Pancreas (tissue), 10 donors: Measurements from ENCODE around the gene N4BP3. TPM values are rescaled to one million over a fixed set of nuclear protein-coding genes. Genes with fewer than 3 reads are reported as not detected.

Experiments used
- ATAC-seq, 4 donors: fragments of 200-7000 bp; cut with Tn5 transposase; one replicate each; pipeline versions ENCODE4 v1.8.0 to v1.9.1; 2020; ENCODE audit warnings: mild to moderate bottlenecking in 4 of 4, moderate library complexity in 4 of 4
- DNase-seq, 6 donors: peaks; one replicate each; pipeline ENCODE4 v3.0.0-alpha.2; 2020
- FAIRE-seq: peaks from 2 replicates; lab custom pipeline; 2012; peaks lifted over from hg19 to GRCh38; lab: Jason Lieb, UNC
- H3K27ac ChIP-seq, 4 donors: fragments of 200-600 bp; sonication (generic); 1 replicate in 3 of 4; 2 replicates in 1 of 4; pipeline versions ENCODE4 v1.5.0 to v1.8.0; 2020
- H3K27me3 ChIP-seq, 4 donors: fragments of 200-600 bp; one replicate each; pipeline ENCODE4 v1.8.0; 2021
- H3K36me3 ChIP-seq, 3 donors: fragments of 200-600 bp; sonication (generic) in 1 of 3; one replicate each; pipeline versions ENCODE4 v1.5.0 to v1.8.0; 2020 to 2021
- H3K4me1 ChIP-seq, 3 donors: fragments of 200-600 bp; one replicate each; pipeline ENCODE4 v1.8.0; 2021
- H3K4me3 ChIP-seq, 4 donors: fragments of 200-600 bp; sonication (generic) in 2 of 4; one replicate each; pipeline versions ENCODE4 v1.5.0 to v1.8.0; 2020 to 2021
- H3K9me3 ChIP-seq, 4 donors: fragments of 200-600 bp; one replicate each; pipeline ENCODE4 v1.8.0; 2021
- WGBS, 2 donors: extraction: QIAGEN DNeasy Blood & Tissue Kit; methylation state at CpG; one replicate each; pipeline ENCODE4 v1.1.7; 2013; 5-methylcytosine and 5-hydroxymethylcytosine counted together
- intact Hi-C, 3 donors: fragments of 100-400 bp; cut with DNase I; formaldehyde crosslinking; loops; one replicate each; pipeline versions ENCODE4 v1.11.1 to v1.14.2; 2022
- polyA plus RNA-seq, 2 donors: library from polyadenylated mRNA; stranded (reverse); fragments of 200-250 nt; gene quantifications; one replicate each; pipeline ENCODE4 v1.2.3, GENCODE V29; 2013
- total RNA-seq, 6 donors: library from RNA; stranded (reverse); fragmentation: NEBNext Ultra II Directional in 4 of 6; extraction: Animal tissue kit (Norgen Biotek cat#: 25700) in 4 of 6; gene quantifications; one replicate each; pipeline versions ENCODE4 v1.2.1 to v1.2.4, GENCODE V29; 2021 to 2023
- TF ChIP-seq, protein P1 (sequence below), 4 donors: fragments of 200-600 bp; sonication (generic) in 3 of 4; IDR thresholded peaks; one replicate each; pipeline versions ENCODE4 v1.5.0 to v1.8.0; 2021; ENCODE audit warnings: antibody characterized with exemption in 4 of 4
- donor health status: healthy with polysubstance abuse.
- donor health status: DM: no; HTN: no; CAD: no; lungs with moderate emphysema.
- donor health status: DM: no; HTN: no; CAD: no.
- donor health status: control.
- donor health status: control.
- donor health status: Bipolar disorder and iron deficiency.
- donor health status: DM: yes; HTN: yes; CAD: no.
- donor health status: DM: no; HTN: no; CAD: no.
- donor health status: DM: no; HTN: no; CAD: no.
- donor health status: DM: yes; HTN: yes; CAD: no.

The N4BP3 gene, protein sequence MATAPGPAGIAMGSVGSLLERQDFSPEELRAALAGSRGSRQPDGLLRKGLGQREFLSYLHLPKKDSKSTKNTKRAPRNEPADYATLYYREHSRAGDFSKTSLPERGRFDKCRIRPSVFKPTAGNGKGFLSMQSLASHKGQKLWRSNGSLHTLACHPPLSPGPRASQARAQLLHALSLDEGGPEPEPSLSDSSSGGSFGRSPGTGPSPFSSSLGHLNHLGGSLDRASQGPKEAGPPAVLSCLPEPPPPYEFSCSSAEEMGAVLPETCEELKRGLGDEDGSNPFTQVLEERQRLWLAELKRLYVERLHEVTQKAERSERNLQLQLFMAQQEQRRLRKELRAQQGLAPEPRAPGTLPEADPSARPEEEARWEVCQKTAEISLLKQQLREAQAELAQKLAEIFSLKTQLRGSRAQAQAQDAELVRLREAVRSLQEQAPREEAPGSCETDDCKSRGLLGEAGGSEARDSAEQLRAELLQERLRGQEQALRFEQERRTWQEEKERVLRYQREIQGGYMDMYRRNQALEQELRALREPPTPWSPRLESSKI
- total RNA-seq, result 1 to 10 TPM in 1 of 6 donors, under 1 TPM in 5; 0.23 to 1.1 (median 0.47) TPM
- 1 to 10 TPM in 1 of 2 donors, under 1 TPM in 1; 0.75 to 1.1 TPM for polyA plus RNA-seq

DNA sequence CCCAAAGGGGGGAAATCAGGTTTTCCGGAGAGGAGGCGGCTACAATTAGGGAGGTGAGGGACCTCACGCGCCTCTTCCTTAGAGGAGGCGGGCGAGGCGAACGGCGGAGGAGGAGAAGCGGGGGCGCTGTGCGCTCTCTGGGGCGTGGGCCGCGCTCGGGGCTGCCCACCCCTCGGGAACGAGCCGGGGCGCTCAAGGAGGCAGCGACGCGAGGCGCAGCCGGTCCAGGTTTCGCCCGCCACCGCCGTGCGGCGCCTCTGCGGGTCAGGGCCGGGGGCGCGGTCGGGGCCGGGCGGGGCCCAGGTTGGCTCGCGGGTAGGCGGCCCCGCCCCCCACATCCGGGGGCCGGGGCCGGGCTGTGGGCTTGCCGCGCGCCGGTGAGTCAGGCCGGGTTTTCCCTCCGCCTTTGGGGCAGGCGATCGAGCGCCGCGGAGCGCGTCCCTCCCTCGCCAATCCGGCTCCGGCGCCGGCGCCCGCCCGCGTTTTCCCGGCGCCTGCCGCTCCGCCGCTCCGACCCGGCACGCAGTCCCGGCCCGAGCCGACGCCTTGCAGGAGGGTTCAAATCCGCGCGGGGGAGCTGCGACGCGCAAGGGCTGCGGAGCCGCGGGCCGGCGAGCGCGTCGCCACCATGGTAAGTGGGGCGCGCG, at the start of gene N4BP3:
Gene N4BP3 (plus strand): TSS at position 392 of the 647 bp plus-strand sequence. CDS start 6,052 bp downstream, outside the sequence.
- no peaks in the 10 kb centered on the region for H3K9me3 ChIP-seq
- intact Hi-C loops, result no loop called here
- H3K27ac ChIP-seq, result no peak within 1 kb of the TSS
- H3K27me3 ChIP-seq, result no peaks in the 10 kb centered on the region
- ATAC-seq (peak; percentile 86 to 90 (median 88)), DNase-seq (peak in 5 of 6 donors; percentile 56 to 86 (median 75)), FAIRE-seq (no peak)
- no peaks in the 10 kb centered on the region for H3K36me3 ChIP-seq
- peak within 1 kb of the TSS; percentile 24 to 56 (median 38) for H3K4me3 ChIP-seq
- 1 to 3% methylated on average over 45 to 96 of the region's 96 CpGs for WGBS, 2 donors
- TF ChIP-seq, protein P1, sequence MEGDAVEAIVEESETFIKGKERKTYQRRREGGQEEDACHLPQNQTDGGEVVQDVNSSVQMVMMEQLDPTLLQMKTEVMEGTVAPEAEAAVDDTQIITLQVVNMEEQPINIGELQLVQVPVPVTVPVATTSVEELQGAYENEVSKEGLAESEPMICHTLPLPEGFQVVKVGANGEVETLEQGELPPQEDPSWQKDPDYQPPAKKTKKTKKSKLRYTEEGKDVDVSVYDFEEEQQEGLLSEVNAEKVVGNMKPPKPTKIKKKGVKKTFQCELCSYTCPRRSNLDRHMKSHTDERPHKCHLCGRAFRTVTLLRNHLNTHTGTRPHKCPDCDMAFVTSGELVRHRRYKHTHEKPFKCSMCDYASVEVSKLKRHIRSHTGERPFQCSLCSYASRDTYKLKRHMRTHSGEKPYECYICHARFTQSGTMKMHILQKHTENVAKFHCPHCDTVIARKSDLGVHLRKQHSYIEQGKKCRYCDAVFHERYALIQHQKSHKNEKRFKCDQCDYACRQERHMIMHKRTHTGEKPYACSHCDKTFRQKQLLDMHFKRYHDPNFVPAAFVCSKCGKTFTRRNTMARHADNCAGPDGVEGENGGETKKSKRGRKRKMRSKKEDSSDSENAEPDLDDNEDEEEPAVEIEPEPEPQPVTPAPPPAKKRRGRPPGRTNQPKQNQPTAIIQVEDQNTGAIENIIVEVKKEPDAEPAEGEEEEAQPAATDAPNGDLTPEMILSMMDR (IDR thresholded peaks at IDR 0.05), result no peak
- peaks cover 0 to 10% (median 0%) of the 10 kb centered on the region in 3 donors for H3K4me1 ChIP-seq

DNA sequence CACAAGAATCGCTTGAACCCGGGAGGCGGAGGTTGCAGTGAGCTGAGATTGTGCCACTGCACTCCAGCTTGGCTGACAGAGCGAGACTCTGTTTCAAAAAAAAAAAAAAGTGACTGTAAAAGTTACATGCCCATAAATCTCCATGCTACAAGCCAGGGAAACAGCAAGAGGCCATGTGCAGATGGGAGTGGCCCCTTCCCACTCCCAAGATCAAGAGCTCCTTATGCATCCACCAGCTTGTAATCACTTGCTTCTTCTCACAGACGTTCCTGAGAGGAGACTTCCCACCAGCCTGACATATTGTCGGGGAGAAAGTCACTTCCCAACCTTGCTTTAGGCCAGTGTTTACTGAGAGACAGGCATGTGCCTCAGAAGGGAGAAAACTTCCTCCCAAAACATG, 45.6 kb upstream of the N4BP3 start:
- Histone ChIP-seq H3K4me3 (no peak overlapping the region), H3K27ac (no peak overlapping the region), H3K27me3 (no peaks in the 10 kb centered on the region), H3K4me1 (no peaks in the 10 kb centered on the region), H3K9me3 (no peaks in the 10 kb centered on the region), H3K36me3 (no peaks in the 10 kb centered on the region)
- no peak for FAIRE-seq
- TF ChIP-seq, protein P1 (IDR thresholded peaks at IDR 0.05), result no peak
- 63 to 64% methylated on average over 6 of the region's 6 CpGs for WGBS, 2 donors
- no peak for DNase-seq
- no peak for ATAC-seq
- intact Hi-C loops, result loop anchor here in 1 of 3 donors (10.0 kb wide), 1 partner anchor 93 kb away; no protein-coding TSS in a partner anchor

DNA sequence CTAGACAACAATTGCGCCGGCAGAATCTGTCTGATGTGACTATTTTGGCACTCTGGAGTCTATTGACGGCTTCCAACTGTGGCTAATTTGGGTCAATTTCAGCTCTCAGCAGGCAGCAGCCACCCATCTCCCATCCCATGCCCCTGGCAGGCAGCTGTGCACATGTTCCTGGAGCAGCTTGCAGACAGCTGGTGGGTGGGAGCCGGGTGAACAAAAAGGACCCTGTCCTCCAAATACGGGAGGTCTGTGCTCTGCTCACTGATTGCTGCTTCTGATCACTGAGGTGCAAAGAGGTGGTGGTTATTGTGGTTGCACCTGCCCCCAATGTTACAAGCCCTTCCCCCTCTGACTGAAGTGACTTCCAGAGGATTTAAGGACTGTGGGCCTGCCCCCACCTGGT, 45.0 kb upstream of the N4BP3 start:
- no peak for DNase-seq
- H3K4me1 ChIP-seq, result no peaks in the 10 kb centered on the region
- H3K4me3 ChIP-seq, result no peak overlapping the region
- ATAC-seq, result no peak
- no peaks in the 10 kb centered on the region for H3K9me3 ChIP-seq
- TF ChIP-seq, protein P1 (IDR thresholded peaks at IDR 0.05), result no peak
- no peaks in the 10 kb centered on the region for H3K36me3 ChIP-seq
- intact Hi-C loops, result loop anchor here in 1 of 3 donors (10.0 kb wide), 1 partner anchor 93 kb away; no protein-coding TSS in a partner anchor
- no peaks in the 10 kb centered on the region for H3K27me3 ChIP-seq
- H3K27ac ChIP-seq, result no peak overlapping the region
- 66 to 75% methylated on average over 5 of the region's 5 CpGs for WGBS, 2 donors
- no peak for FAIRE-seq

DNA sequence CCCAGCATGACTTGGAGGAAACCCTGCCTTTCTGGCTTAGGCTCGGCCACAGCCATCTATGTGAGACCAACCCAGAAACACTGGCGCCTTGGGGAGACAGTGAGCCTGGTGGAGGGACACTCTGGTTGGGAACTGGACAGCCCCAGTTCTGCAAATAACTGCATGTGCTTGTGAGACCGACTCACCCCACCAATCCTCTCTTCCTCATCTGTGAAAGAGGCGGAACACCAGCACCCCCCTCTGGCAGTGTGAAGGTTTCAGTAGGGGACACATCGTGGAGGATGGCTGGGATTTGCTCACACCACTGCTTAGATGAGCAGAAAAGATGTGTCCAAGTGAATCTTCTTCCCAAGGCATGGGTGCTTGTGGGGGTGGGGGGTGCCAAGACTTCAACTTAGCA, 43.4 kb upstream of the N4BP3 start:
- Histone ChIP-seq H3K27me3 (peaks cover 0 to under 1% (median 0%) of the 10 kb centered on the region in 4 donors), H3K9me3 (no peaks in the 10 kb centered on the region), H3K27ac (no peak overlapping the region), H3K4me1 (no peaks in the 10 kb centered on the region), H3K4me3 (no peak overlapping the region), H3K36me3 (no peaks in the 10 kb centered on the region)
- TF ChIP-seq, protein P1 (IDR thresholded peaks at IDR 0.05), result no peak
- intact Hi-C loops, result loop anchor here in 2 of 3 donors (10.0 kb wide), 2 partner anchors 85 to 95 kb away; partner anchors contain the start of gene NHP2 (in 1 of the 2)
- 27 to 39% methylated on average over 5 of the region's 5 CpGs for WGBS, 2 donors
- no peak for FAIRE-seq
- peak in 3 of 4 donors; percentile 81 to 83 (median 81) for ATAC-seq
- DNase-seq, result peak in 1 of 6 donors; percentile 37
